GM12878 (cell line): Measurements from ENCODE around the gene PSMB10.

Experiments
- CREM ChIP-seq: IDR thresholded peaks from 2 replicates; pipeline ENCODE4 v1.6.1; 2014; ENCODE audit warnings: antibody characterized with exemption, low read depth
- CTCF ChIP-seq, 3 experiments: IDR thresholded peaks in 2 of 3; conservative IDR thresholded peaks in 1 of 3; 2 replicates each; pipeline ENCODE4 v1.5.1; 2011; ENCODE audit warnings: low read depth in 3 of 3, low read length in 3 of 3, mild to moderate bottlenecking in 3 of 3, control low read depth in 2 of 3, moderate library complexity in 2 of 3, inconsistent platforms in 1 of 3, mixed read lengths in 1 of 3; ENCODE audit not compliant: control insufficient read depth in 2 of 3, insufficient read depth in 1 of 3; ENCODE audit errors: extremely low read depth in 1 of 3
- EP300 ChIP-seq, 2 experiments: fragments of 150-350 bp in 1 of 2; IDR thresholded peaks; 2 replicates each; pipeline ENCODE4 v1.6.1; 2011 to 2012; ENCODE audit warnings: low read depth in 2 of 2, low read length in 2 of 2, borderline replicate concordance in 1 of 2, improper control_type of control experiment in 1 of 2, inconsistent platforms in 1 of 2; ENCODE audit not compliant: control insufficient read depth in 1 of 2
- EZH2 ChIP-seq: IDR thresholded peaks from 2 replicates; pipeline ENCODE4 v1.6.1; 2012; ENCODE audit warnings: low read depth, mild to moderate bottlenecking, control low read depth, inconsistent platforms, low read length, borderline replicate concordance; ENCODE audit not compliant: control insufficient read depth
- POLR2A ChIP-seq: IDR thresholded peaks from 2 replicates; pipeline ENCODE4 v1.6.1; 2011; ENCODE audit warnings: low read depth, mild to moderate bottlenecking, low read length
- POLR2AphosphoS5 ChIP-seq: IDR thresholded peaks from 2 replicates; pipeline ENCODE4 v1.6.1; 2011; ENCODE audit warnings: mild to moderate bottlenecking, low read length, inconsistent platforms
- TF ChIP-seq, protein P1 (sequence below): fragments of 450-650 bp; IDR thresholded peaks from 2 replicates; pipeline ENCODE4 v1.6.1; 2018; ENCODE audit warnings: borderline replicate concordance, mild to moderate bottlenecking; ENCODE audit not compliant: partially characterized antibody
- TF ChIP-seq, protein P2 (sequence below): IDR thresholded peaks from 2 replicates; pipeline ENCODE4 v1.6.1; 2012; ENCODE audit warnings: low read length, inconsistent platforms

DNA sequence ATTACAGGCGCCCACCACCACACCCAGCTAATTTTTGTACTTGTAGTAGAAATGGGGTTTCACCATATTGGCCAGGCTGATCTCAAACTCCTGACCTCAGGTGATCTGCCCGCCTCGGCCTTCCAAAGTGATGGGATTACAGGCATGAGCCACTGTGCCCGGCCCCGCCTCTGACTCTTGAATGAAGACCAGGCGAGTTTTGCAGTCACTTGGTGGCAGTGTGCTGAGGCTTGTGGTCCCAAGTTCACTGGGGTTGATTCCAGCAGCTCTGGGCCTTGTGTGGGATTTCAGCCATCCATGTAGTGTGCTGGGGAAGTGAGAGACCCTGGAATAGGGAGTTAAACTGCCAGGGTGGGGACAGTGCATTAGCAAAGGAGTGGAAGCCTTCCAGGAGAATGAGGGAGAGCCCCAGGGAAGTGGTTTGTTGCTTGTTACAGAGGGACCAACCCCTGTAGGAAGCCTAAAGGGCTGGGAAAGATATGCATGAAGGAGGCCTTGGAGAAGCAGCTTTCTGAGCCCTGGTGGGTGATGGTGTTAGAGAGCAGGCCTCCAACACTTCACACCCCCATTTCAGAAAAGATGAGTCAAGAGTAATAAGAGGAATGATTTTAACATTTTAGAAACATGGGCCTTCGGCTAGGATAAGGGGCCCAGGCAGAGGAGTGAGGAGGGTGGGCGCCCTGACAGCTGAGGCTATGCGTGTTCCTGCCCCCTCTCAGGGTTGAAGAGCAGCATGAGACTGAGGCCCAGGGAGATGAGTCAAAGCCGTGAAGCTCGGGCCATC lies 29.1 kb downstream of the PSMB10 start:
- TF ChIP-seq, protein P1, sequence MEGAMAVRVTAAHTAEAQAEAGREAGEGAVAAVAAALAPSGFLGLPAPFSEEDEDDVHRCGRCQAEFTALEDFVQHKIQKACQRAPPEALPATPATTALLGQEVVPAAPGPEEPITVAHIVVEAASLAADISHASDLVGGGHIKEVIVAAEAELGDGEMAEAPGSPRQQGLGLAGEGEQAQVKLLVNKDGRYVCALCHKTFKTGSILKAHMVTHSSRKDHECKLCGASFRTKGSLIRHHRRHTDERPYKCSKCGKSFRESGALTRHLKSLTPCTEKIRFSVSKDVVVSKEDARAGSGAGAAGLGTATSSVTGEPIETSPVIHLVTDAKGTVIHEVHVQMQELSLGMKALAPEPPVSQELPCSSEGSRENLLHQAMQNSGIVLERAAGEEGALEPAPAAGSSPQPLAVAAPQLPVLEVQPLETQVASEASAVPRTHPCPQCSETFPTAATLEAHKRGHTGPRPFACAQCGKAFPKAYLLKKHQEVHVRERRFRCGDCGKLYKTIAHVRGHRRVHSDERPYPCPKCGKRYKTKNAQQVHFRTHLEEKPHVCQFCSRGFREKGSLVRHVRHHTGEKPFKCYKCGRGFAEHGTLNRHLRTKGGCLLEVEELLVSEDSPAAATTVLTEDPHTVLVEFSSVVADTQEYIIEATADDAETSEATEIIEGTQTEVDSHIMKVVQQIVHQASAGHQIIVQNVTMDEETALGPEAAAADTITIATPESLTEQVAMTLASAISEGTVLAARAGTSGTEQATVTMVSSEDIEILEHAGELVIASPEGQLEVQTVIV: no peak
- TF ChIP-seq, protein P2, sequence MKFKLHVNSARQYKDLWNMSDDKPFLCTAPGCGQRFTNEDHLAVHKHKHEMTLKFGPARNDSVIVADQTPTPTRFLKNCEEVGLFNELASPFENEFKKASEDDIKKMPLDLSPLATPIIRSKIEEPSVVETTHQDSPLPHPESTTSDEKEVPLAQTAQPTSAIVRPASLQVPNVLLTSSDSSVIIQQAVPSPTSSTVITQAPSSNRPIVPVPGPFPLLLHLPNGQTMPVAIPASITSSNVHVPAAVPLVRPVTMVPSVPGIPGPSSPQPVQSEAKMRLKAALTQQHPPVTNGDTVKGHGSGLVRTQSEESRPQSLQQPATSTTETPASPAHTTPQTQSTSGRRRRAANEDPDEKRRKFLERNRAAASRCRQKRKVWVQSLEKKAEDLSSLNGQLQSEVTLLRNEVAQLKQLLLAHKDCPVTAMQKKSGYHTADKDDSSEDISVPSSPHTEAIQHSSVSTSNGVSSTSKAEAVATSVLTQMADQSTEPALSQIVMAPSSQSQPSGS: no peak
- TF ChIP-seq CREM (no peak), EP300 (IDR thresholded peaks at IDR 0.05; ENCODE audit: borderline replicate concordance in 1 of 2, control insufficient read depth in 1 of 2, low read depth in 2 of 2, low read length in 2 of 2) (no peak), CTCF (IDR thresholded peaks at IDR 0.05 in 2 of 3, conservative IDR thresholded peaks at IDR 0.05 in 1 of 3; ENCODE audit: control insufficient read depth in 2 of 3, extremely low read depth in 1 of 3, insufficient read depth in 1 of 3, low read depth in 3 of 3, low read length in 3 of 3) (no peak), POLR2A (no peak), EZH2 (no peak), POLR2AphosphoS5 (no peak)
